T-helper 1 cell treated with Interleukin-12 subunit alpha and Interleukin-12 subunit beta and Interleukin-4 antibody, amounts not matched to agents 30 ng/mL and 1 ng/mL, for 36 hours (primary cell): ENCODE data around the gene NT5DC1. TPM values are rescaled to one million over a fixed set of nuclear protein-coding genes. Genes with fewer than 3 reads are reported as not detected.

ENCODE experiments used
- intact Hi-C: fragments of 100-400 bp; cut with micrococcal nuclease; formaldehyde crosslinking; loops from one replicate; pipeline ENCODE4 v1.15.1; 2024
- total RNA-seq: library from RNA; stranded (reverse); gene quantifications from 2 replicates; pipeline ENCODE4 v1.2.3, GENCODE V29; 2022

The NT5DC1 gene
- total RNA-seq: 34.3 and 34.4 TPM in 2 replicates

- intact Hi-C loops: loop anchor here (1.0 to 5.0 kb wide), 12 partner anchors 9 to 1577 kb away; partner anchors contain the start of genes CALHM6, GOPC, KPNA5 and NUS1
Observed at GRCh38 chr6:116100419-116101301, at the start of gene NT5DC1. Gene NT5DC1 (plus strand): TSS chr6:116100853. CDS start chr6:116100931, 78 bp downstream.

- intact Hi-C loops: no loop called here
Observed at GRCh38 chr6:116051244-116051643, 49.4 kb upstream of the NT5DC1 start.

GRCh38 chr6:116055513-116055912 lies 45.1 kb upstream of the NT5DC1 start:
- intact Hi-C loops: no loop called here

GRCh38 chr6:116057766-116058165 lies 42.9 kb upstream of the NT5DC1 start:
- intact Hi-C loops: no loop called here

- intact Hi-C loops: no loop called here
Observed at GRCh38 chr6:116059713-116060571, 40.7 kb upstream of the NT5DC1 start.

GRCh38 chr6:116060572-116061283 lies 39.9 kb upstream of the NT5DC1 start, which contains the start of gene FRK:
Gene FRK (minus strand): TSS chr6:116060891. CDS start chr6:116060311, 580 bp downstream.
- intact Hi-C loops: no loop called here

- intact Hi-C loops: no loop called here
Observed at GRCh38 chr6:116062496-116062895, 38.2 kb upstream of the NT5DC1 start.

- intact Hi-C loops: no loop called here
Observed at GRCh38 chr6:116064666-116065065, 36.0 kb upstream of the NT5DC1 start.

- intact Hi-C loops: no loop called here
Observed at GRCh38 chr6:116066789-116067188, 33.9 kb upstream of the NT5DC1 start.

GRCh38 chr6:116070101-116070500 lies 30.6 kb upstream of the NT5DC1 start:
- intact Hi-C loops: no loop called here

GRCh38 chr6:116070616-116071389 lies 29.9 kb upstream of the NT5DC1 start:
- intact Hi-C loops: no loop called here

- intact Hi-C loops: no loop called here
Observed at GRCh38 chr6:116072368-116072767, 28.3 kb upstream of the NT5DC1 start.

- intact Hi-C loops: no loop called here
Observed at GRCh38 chr6:116073765-116074440, 26.8 kb upstream of the NT5DC1 start.

GRCh38 chr6:116074732-116075390 lies 25.8 kb upstream of the NT5DC1 start:
- intact Hi-C loops: no loop called here

GRCh38 chr6:116078522-116078921 lies 22.1 kb upstream of the NT5DC1 start:
- intact Hi-C loops: no loop called here

- intact Hi-C loops: no loop called here
Observed at GRCh38 chr6:116078945-116079344, 21.7 kb upstream of the NT5DC1 start.

- intact Hi-C loops: no loop called here
Observed at GRCh38 chr6:116083052-116083451, 17.6 kb upstream of the NT5DC1 start.

- intact Hi-C loops: no loop called here
Observed at GRCh38 chr6:116084284-116084683, 16.4 kb upstream of the NT5DC1 start.

GRCh38 chr6:116087437-116088027 lies 13.1 kb upstream of the NT5DC1 start:
- intact Hi-C loops: no loop called here
